Mesothelial cell of epicardium (in vitro differentiated cells): ENCODE data around the gene ATP11C. TPM values are rescaled to one million over a fixed set of nuclear protein-coding genes. Genes with fewer than 3 reads are reported as not detected.

ENCODE experiments used
- DNase-seq, 2 experiments: peaks; one replicate each; pipeline ENCODE4 v3.0.0; 2021; ENCODE audit warnings: low spot score in 2 of 2; ENCODE audit not compliant: unreplicated experiment in 2 of 2
- H3K27ac Mint-ChIP-seq: 2 replicates; pipeline ENCODE4 v1.8.0; 2021; ENCODE audit warnings: mixed read lengths
- H3K27me3 Mint-ChIP-seq: 2 replicates; pipeline ENCODE4 v1.8.0; 2021; ENCODE audit warnings: low read depth, mixed read lengths
- H3K36me3 Mint-ChIP-seq: 2 replicates; pipeline ENCODE4 v1.8.0; 2021; ENCODE audit warnings: mixed read lengths
- H3K4me1 Mint-ChIP-seq: 2 replicates; pipeline ENCODE4 v1.8.0; 2021; ENCODE audit warnings: mixed read lengths
- H3K4me3 Mint-ChIP-seq: 2 replicates; pipeline ENCODE4 v1.8.0; 2021; ENCODE audit warnings: mild to moderate bottlenecking, moderate library complexity, mixed read lengths
- H3K9me3 Mint-ChIP-seq: 2 replicates; pipeline ENCODE4 v1.8.0; 2021; ENCODE audit warnings: mixed read lengths
- total RNA-seq: library from RNA; stranded (reverse); gene quantifications from 3 replicates; pipeline ENCODE4 v1.2.1, GENCODE V29; 2021
- TF ChIP-seq, protein P1 (sequence below): fragments of 200-600 bp; sonication (generic); IDR thresholded peaks from one replicate; pipeline ENCODE4 v1.5.0; 2021; ENCODE audit warnings: antibody characterized with exemption; ENCODE audit not compliant: unreplicated experiment

Gene ATP11C
- total RNA-seq, 1 donor from 2014 or later = 22.1 TPM

DNA sequence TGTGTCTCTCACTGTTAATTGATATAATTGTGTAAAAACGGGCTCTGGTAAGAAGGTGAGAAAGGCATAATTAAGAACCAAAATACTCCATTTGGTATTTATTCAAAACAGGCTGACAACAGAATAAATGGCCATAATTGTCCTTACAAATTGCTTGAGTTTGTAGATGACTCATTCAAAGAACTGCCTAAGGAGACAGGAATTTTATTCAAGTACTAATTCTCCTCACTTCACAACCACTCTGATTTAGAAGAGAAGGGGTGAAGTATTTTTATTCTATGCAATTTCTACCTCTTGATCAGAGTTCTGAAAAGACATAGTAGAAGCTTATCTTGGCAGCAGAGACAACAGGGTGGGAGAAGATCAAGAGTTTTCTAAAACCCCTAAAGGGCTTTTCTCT is 43.1 kb downstream of the ATP11C start:
- Mint-ChIP-seq H3K4me1 (peaks cover 4% of the 10 kb centered on the region), H3K4me3 (no peak overlapping the region), H3K36me3 (peaks cover 1% of the 10 kb centered on the region), H3K27me3 (no peaks in the 10 kb centered on the region), H3K9me3 (peaks cover 19% of the 10 kb centered on the region), H3K27ac (no peak overlapping the region)
- TF ChIP-seq, protein P1, sequence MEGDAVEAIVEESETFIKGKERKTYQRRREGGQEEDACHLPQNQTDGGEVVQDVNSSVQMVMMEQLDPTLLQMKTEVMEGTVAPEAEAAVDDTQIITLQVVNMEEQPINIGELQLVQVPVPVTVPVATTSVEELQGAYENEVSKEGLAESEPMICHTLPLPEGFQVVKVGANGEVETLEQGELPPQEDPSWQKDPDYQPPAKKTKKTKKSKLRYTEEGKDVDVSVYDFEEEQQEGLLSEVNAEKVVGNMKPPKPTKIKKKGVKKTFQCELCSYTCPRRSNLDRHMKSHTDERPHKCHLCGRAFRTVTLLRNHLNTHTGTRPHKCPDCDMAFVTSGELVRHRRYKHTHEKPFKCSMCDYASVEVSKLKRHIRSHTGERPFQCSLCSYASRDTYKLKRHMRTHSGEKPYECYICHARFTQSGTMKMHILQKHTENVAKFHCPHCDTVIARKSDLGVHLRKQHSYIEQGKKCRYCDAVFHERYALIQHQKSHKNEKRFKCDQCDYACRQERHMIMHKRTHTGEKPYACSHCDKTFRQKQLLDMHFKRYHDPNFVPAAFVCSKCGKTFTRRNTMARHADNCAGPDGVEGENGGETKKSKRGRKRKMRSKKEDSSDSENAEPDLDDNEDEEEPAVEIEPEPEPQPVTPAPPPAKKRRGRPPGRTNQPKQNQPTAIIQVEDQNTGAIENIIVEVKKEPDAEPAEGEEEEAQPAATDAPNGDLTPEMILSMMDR = no peak
- no peak for DNase-seq

DNA sequence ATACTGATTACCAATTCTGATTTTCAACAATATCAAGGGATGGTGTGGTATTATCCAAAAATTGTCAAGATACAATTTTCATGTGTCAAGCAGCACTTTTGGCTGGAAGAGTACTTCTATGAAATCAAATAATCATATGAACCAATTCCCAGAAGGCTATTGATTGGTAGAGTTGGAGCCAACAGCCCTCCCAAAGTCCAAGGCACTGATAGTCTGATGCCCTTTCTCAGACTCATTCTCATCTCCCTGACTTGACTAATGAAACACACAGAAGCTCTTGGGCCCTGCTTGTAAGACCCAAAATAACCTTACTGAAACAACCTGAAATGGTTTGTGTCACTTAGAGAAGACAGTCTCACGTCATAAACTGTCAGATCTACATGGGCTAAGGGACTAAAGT is 48.9 kb downstream of the ATP11C start:
- H3K9me3 Mint-ChIP-seq = peaks cover 28% of the 10 kb centered on the region
- H3K36me3 Mint-ChIP-seq = peaks cover 6% of the 10 kb centered on the region
- no peak overlapping the region for H3K27ac Mint-ChIP-seq
- peaks cover 7% of the 10 kb centered on the region for H3K4me1 Mint-ChIP-seq
- no peak for DNase-seq
- TF ChIP-seq, protein P1 = no peak
- no peak overlapping the region for H3K4me3 Mint-ChIP-seq
- H3K27me3 Mint-ChIP-seq = no peaks in the 10 kb centered on the region

DNA sequence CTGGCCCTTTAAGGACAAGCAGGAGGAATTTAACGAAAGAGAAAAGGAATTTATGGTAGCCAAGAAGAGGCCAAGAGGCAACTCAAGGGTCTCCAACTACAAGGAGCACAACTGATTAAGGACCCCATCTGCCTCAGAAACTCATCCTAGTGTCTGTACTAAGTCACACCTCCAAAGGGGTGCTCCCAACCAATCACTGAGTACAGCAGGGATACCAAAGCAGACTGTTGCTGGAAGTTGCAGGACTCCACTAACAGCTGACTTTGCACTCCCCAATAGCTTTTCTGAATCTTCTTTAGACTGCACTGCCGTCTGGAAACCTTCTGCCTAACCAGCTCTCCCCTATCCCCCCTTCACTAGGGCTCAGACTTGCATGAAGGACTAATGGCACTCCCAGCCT is 50.6 kb downstream of the ATP11C start:
- TF ChIP-seq, protein P1 = no peak
- no peak overlapping the region for H3K4me3 Mint-ChIP-seq
- peaks cover 36% of the 10 kb centered on the region for H3K9me3 Mint-ChIP-seq
- peaks cover 7% of the 10 kb centered on the region for H3K4me1 Mint-ChIP-seq
- no peak overlapping the region for H3K27ac Mint-ChIP-seq
- DNase-seq = no peak
- peaks cover 5% of the 10 kb centered on the region for H3K36me3 Mint-ChIP-seq
- no peaks in the 10 kb centered on the region for H3K27me3 Mint-ChIP-seq

DNA sequence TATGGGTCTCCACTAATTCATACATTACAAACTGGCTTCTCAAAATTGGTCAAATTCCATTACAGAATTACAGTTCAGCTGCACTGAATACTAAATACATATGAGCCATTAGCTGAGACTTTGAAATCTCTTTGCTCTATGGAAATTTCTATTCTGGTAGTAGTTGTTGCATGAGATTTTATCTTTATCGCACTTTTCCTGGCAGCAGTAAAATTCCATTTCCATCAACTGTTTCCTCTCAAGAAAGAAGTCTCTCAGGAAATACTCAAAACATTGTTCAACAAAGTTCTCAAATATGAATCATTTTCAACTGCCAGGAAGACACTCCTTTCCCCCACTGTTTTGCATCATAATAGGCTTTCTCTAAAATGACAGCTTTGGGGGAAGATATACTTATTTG is 51.3 kb downstream of the ATP11C start:
- peaks cover 38% of the 10 kb centered on the region for H3K9me3 Mint-ChIP-seq
- peaks cover 5% of the 10 kb centered on the region for H3K36me3 Mint-ChIP-seq
- H3K4me1 Mint-ChIP-seq = peaks cover 7% of the 10 kb centered on the region
- no peaks in the 10 kb centered on the region for H3K27me3 Mint-ChIP-seq
- no peak overlapping the region for H3K27ac Mint-ChIP-seq
- DNase-seq = no peak
- no peak overlapping the region for H3K4me3 Mint-ChIP-seq
- TF ChIP-seq, protein P1 = no peak

DNA sequence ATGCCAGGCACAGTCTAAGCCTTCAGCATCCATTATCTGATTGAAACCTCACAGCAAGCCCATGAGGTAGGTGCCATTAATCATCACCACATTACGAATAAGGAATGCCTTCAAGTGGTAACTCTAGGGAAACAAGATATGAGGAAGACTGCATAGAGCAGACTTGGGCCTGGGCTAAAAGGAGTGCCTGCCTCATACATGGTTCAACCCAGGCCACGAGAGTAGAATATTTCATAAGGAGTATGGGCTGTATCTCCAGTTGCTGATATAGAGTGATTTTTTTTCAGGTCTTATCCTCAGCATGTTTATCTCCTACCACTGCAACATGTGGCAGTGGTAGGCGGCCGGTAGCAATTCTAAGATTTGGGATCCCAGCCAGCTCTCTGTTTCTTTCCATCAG is 51.7 kb downstream of the ATP11C start:
- Mint-ChIP-seq H3K4me3 (no peak overlapping the region), H3K36me3 (peaks cover 5% of the 10 kb centered on the region), H3K9me3 (peaks cover 38% of the 10 kb centered on the region), H3K27me3 (no peaks in the 10 kb centered on the region), H3K27ac (no peak overlapping the region), H3K4me1 (peaks cover 7% of the 10 kb centered on the region)
- TF ChIP-seq, protein P1 = no peak
- no peak for DNase-seq

DNA sequence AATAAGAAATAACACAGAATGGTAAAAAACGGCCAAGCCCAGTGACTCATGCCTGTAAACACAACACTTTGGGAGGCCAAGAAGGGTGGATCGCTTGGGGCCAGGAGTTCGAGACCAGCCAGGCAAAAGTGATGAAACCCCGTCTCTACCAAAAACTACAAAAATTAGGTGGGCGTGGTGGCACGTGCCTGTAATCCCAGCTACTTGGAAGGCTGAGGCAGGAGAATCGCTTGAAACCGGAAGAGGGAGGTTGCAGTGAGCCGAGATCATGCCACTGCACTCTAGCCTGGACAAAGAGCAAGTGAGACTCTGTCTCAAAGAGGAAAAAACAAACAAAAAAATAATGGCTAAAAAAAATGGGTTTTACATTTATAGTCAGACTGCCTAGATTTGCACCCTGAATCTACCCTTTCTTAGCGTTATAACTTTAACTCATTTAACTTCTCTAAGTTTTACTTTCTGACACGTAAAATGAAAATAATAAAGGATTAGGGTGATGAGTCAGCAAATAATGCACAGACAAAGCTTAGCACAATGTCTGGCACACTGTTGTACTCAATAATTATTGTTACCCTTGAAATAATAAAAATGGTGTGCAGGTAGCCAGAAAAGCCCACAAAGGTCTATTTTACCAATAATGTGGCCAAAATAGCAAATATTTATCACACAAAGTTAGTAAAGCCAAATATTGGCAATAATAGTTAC is 55.0 kb downstream of the ATP11C start:
- no peak for DNase-seq
- Mint-ChIP-seq H3K4me1 (peaks cover 7% of the 10 kb centered on the region), H3K36me3 (peaks cover 3% of the 10 kb centered on the region), H3K9me3 (peaks cover 27% of the 10 kb centered on the region), H3K27ac (no peak overlapping the region), H3K27me3 (no peaks in the 10 kb centered on the region), H3K4me3 (no peak overlapping the region)
- TF ChIP-seq, protein P1 = no peak
